H1 (cell line): ENCODE measurements around the gene E2F2. TPM values are rescaled to one million over a fixed set of nuclear protein-coding genes. Genes with fewer than 3 reads are reported as not detected.

Experiments
- CTCF ChIA-PET: fragments of 300-600 bp; sonication (Branson Sonifier 250); formaldehyde crosslinking; loops from one replicate; lab custom pipeline; 2021; ENCODE audit not compliant: partially characterized antibody; lab: Charles Lee
- POLR2A ChIA-PET: fragments of 300-600 bp; sonication (Branson Sonifier 250); formaldehyde crosslinking; loops from one replicate; lab custom pipeline; 2021; ENCODE audit warnings: inconsistent platforms; ENCODE audit not compliant: partially characterized antibody; lab: Charles Lee
- DNase-seq, 2 experiments: peaks; one replicate each; pipeline versions ENCODE4 v3.0.0 to v3.0.0-alpha.2; 2010 to 2022; ENCODE audit warnings: low spot score in 2 of 2, low read depth in 1 of 2, mixed read lengths in 1 of 2
- FAIRE-seq: peaks from 2 replicates; lab custom pipeline; 2011; peaks lifted over from hg19 to GRCh38; lab: Jason Lieb, UNC
- H2AFZ ChIP-seq: 2 replicates; pipeline ENCODE4 v1.8.1; 2012; ENCODE audit warnings: low read length, inconsistent platforms
- H2AK5ac ChIP-seq: 2 replicates; pipeline ENCODE4 v1.6.1; 2013; ENCODE audit warnings: low read depth, low read length
- H2BK120ac ChIP-seq: replicated peaks from 2 replicates; pipeline ENCODE3; 2013; ENCODE audit warnings: low read depth, low read length, inconsistent platforms
- H2BK12ac ChIP-seq: 2 replicates; pipeline ENCODE4 v1.6.1; 2013; ENCODE audit warnings: low read depth, low read length
- H2BK15ac ChIP-seq: 2 replicates; pipeline ENCODE4 v1.6.1; 2013; ENCODE audit warnings: low read length
- H2BK20ac ChIP-seq: 2 replicates; pipeline ENCODE4 v1.6.1; 2013; ENCODE audit warnings: low read length
- H2BK5ac ChIP-seq: 2 replicates; pipeline ENCODE4 v1.6.1; 2013; ENCODE audit warnings: low read depth, low read length
- H3K14ac ChIP-seq: 2 replicates; pipeline ENCODE4 v1.6.1; 2013; ENCODE audit warnings: inconsistent platforms; ENCODE audit not compliant: insufficient read length
- H3K18ac ChIP-seq: 2 replicates; pipeline ENCODE4 v1.6.1; 2013; ENCODE audit warnings: low read length; ENCODE audit errors: extremely low read depth
- H3K23ac ChIP-seq: 2 replicates; pipeline ENCODE4 v1.6.1; 2013; ENCODE audit warnings: inconsistent platforms; ENCODE audit not compliant: insufficient read length
- H3K23me2 ChIP-seq: 2 replicates; pipeline ENCODE4 v1.6.1; 2013; ENCODE audit warnings: low read depth, low read length
- H3K27ac ChIP-seq: 2 replicates; pipeline ENCODE4 v1.6.1; 2011; ENCODE audit warnings: low read depth, low read length, inconsistent platforms
- H3K27me3 ChIP-seq, 4 experiments: replicated peaks in 1 of 4; 1 replicate in 1 of 4; 2 replicates in 3 of 4; pipeline versions ENCODE4 v1.6.1 to v1.8.1; 2011 to 2013; ENCODE audit warnings: low read length in 3 of 4, mild to moderate bottlenecking in 3 of 4, inconsistent platforms in 2 of 4, mixed read lengths in 2 of 4, moderate library complexity in 1 of 4; ENCODE audit not compliant: control insufficient read depth in 3 of 4, insufficient read depth in 3 of 4; ENCODE audit errors: extremely low read depth in 1 of 4
- H3K36me3 ChIP-seq, 4 experiments: 2 replicates each; pipeline versions ENCODE4 v1.6.1 to v1.8.1; 2011 to 2013; ENCODE audit warnings: mild to moderate bottlenecking in 4 of 4, low read length in 3 of 4, moderate library complexity in 2 of 4, control low read depth in 1 of 4, inconsistent platforms in 1 of 4; ENCODE audit not compliant: insufficient read depth in 4 of 4, control insufficient read depth in 2 of 4
- H3K4ac ChIP-seq: replicated peaks from 2 replicates; pipeline ENCODE3; 2013; ENCODE audit warnings: low read length, low read depth, mixed read lengths, inconsistent platforms; ENCODE audit not compliant: insufficient read length
- H3K4me1 ChIP-seq, 4 experiments: replicated peaks in 1 of 4; 1 replicate in 1 of 4; 2 replicates in 3 of 4; pipeline versions ENCODE4 v1.6.1 to v1.8.1; 2011 to 2013; ENCODE audit warnings: low read length in 3 of 4, inconsistent platforms in 2 of 4, mixed read lengths in 1 of 4; ENCODE audit not compliant: insufficient read depth in 4 of 4, control insufficient read depth in 3 of 4
- H3K4me2 ChIP-seq, 2 experiments: 2 replicates each; pipeline versions ENCODE4 v1.6.1 to v1.8.1; 2011 to 2013; ENCODE audit warnings: low read depth in 2 of 2, low read length in 2 of 2, control low read depth in 1 of 2, inconsistent platforms in 1 of 2, mild to moderate bottlenecking in 1 of 2; ENCODE audit not compliant: insufficient read depth in 1 of 2
- H3K4me3 ChIP-seq, 4 experiments: fragments of 200-600, 300-600 bp in 1 of 4; sonication (generic), shearing (Covaris generic), sonication (Bioruptor Twin) in 1 of 4; 2 replicates each; pipeline versions ENCODE4 v1.5.1 to v1.8.1; 2011 to 2016; ENCODE audit warnings: low read length in 4 of 4, low read depth in 3 of 4, control low read depth in 2 of 4, inconsistent platforms in 2 of 4, mild to moderate bottlenecking in 2 of 4, mixed read lengths in 1 of 4, moderate library complexity in 1 of 4; ENCODE audit not compliant: insufficient read depth in 2 of 4; ENCODE audit errors: extremely low read depth in 1 of 4
- H3K56ac ChIP-seq: replicated peaks from 2 replicates; pipeline ENCODE3; 2013; ENCODE audit warnings: low read depth, mild to moderate bottlenecking, mixed read lengths, low read length, inconsistent platforms; ENCODE audit not compliant: insufficient read length
- H3K79me1 ChIP-seq: 2 replicates; pipeline ENCODE4 v1.6.1; 2013; ENCODE audit warnings: low read depth, low read length, control low read depth
- H3K79me2 ChIP-seq, 2 experiments: 2 replicates each; pipeline versions ENCODE4 v1.6.1 to v1.8.1; 2012 to 2013; ENCODE audit warnings: low read length in 2 of 2, mild to moderate bottlenecking in 2 of 2, inconsistent platforms in 1 of 2; ENCODE audit not compliant: insufficient read depth in 2 of 2, control insufficient read depth in 1 of 2
- H3K9ac ChIP-seq, 4 experiments: replicated peaks in 1 of 4; 1 replicate in 1 of 4; 2 replicates in 3 of 4; pipeline versions ENCODE4 v1.6.1 to v1.8.1; 2011 to 2013; ENCODE audit warnings: low read depth in 3 of 4, low read length in 3 of 4, control low read depth in 2 of 4, mild to moderate bottlenecking in 2 of 4, moderate library complexity in 2 of 4, inconsistent platforms in 1 of 4; ENCODE audit errors: extremely low read depth in 1 of 4
- H3K9me3 ChIP-seq, 2 experiments: 2 replicates each; pipeline versions ENCODE4 v1.6.1 to v1.8.1; 2012 to 2013; ENCODE audit warnings: mild to moderate bottlenecking in 2 of 2, moderate library complexity in 2 of 2, control low read depth in 1 of 2, inconsistent platforms in 1 of 2, low read depth in 1 of 2, low read length in 1 of 2, mixed read lengths in 1 of 2; ENCODE audit not compliant: insufficient read depth in 2 of 2
- H4K20me1 ChIP-seq, 2 experiments: replicated peaks in 1 of 2; 2 replicates each; pipeline versions ENCODE3 to v1.8.1; 2011 to 2013; ENCODE audit warnings: inconsistent platforms in 2 of 2, low read length in 2 of 2, mild to moderate bottlenecking in 1 of 2; ENCODE audit not compliant: insufficient read depth in 2 of 2, control insufficient read depth in 1 of 2
- H4K5ac ChIP-seq: 2 replicates; pipeline ENCODE4 v1.6.1; 2013; ENCODE audit warnings: low read length, low read depth, mixed read lengths, inconsistent platforms; ENCODE audit not compliant: insufficient read length
- H4K8ac ChIP-seq: 2 replicates; pipeline ENCODE4 v1.8.0; 2013; ENCODE audit warnings: mild to moderate bottlenecking, moderate library complexity, low read length, inconsistent platforms; ENCODE audit not compliant: insufficient read depth; ENCODE audit errors: extremely low read depth
- H4K91ac ChIP-seq: replicated peaks from 2 replicates; pipeline ENCODE3; 2013; ENCODE audit warnings: low read length, mixed read lengths, inconsistent platforms; ENCODE audit not compliant: insufficient read length
- ATF3 ChIP-seq: IDR thresholded peaks from 2 replicates; pipeline ENCODE4 v1.6.1; 2011; ENCODE audit warnings: low read depth, mild to moderate bottlenecking, low read length; ENCODE audit not compliant: insufficient read depth
- CHD1 ChIP-seq: IDR thresholded peaks from 2 replicates; pipeline ENCODE4 v1.6.1; 2012; ENCODE audit warnings: low read depth, low read length, improper control_type of control experiment
- CTBP2 ChIP-seq: IDR thresholded peaks from 2 replicates; pipeline ENCODE4 v1.7.0; 2011; ENCODE audit warnings: borderline replicate concordance, mild to moderate bottlenecking, moderate library complexity, mixed read lengths, low read length; ENCODE audit not compliant: insufficient read depth, insufficient read length
- EZH2 ChIP-seq: fragments of 200-600 bp; sonication (generic); IDR thresholded peaks from 2 replicates; pipeline ENCODE4 v1.7.1; 2012; ENCODE audit warnings: low read depth, mild to moderate bottlenecking, moderate library complexity, low read length, inconsistent platforms; ENCODE audit not compliant: severe bottlenecking
- NRF1 ChIP-seq: IDR thresholded peaks from 2 replicates; pipeline ENCODE4 v1.6.1; 2011; ENCODE audit warnings: mild to moderate bottlenecking, low read depth, low read length, improper control_type of control experiment
- POU5F1 ChIP-seq: IDR thresholded peaks from 2 replicates; pipeline ENCODE4 v1.6.1; 2011; ENCODE audit warnings: low read depth, mild to moderate bottlenecking, low read length, moderate library complexity
- SIX5 ChIP-seq: IDR thresholded peaks from 2 replicates; pipeline ENCODE4 v1.6.1; 2011; ENCODE audit warnings: mild to moderate bottlenecking, low read depth, low read length
- YY1 ChIP-seq: IDR thresholded peaks from 2 replicates; pipeline ENCODE4 v1.6.1; 2011; ENCODE audit warnings: low read depth, mild to moderate bottlenecking, low read length
- WGBS, 2 experiments: shearing (Covaris generic) in 1 of 2; methylation state at CpG; one replicate each; pipeline versions ENCODE4 v1.1.6 to v1.1.7; 2013 to 2015; ENCODE audit warnings: low lambda C conversion rate in 2 of 2, mixed read lengths in 2 of 2, inconsistent platforms in 1 of 2, low coverage in 1 of 2, missing lambda C conversion rate in 1 of 2; ENCODE audit not compliant: insufficient replicate concordance in 2 of 2, insufficient coverage in 1 of 2, insufficient read length in 1 of 2; ENCODE audit errors: extremely low coverage in 1 of 2, missing lambda C conversion rate in 1 of 2; 5-methylcytosine and 5-hydroxymethylcytosine counted together
- long read RNA-seq, 2 experiments: library from RNA in 1 of 2; library from capped mRNA in 1 of 2; stranded (forward); transcript quantifications; one replicate each; pipeline ENCODE4 v2.0.0, GENCODE V29; 2021; ENCODE audit warnings: inconsistent platforms in 1 of 2
- polyA minus RNA-seq, 3 experiments: library from RNA; depleted of rRNA, polyadenylated mRNA; stranded (reverse); fragments of >200 nt; gene quantifications; 1 replicate in 2 of 3; 2 replicates in 1 of 3; pipeline ENCODE4 v1.2.3, GENCODE V29; 2011
- polyA plus RNA-seq, 7 experiments: library from polyadenylated mRNA; depleted of rRNA in 3 of 7; stranded (reverse) in 5 of 7; unstranded in 2 of 7; fragments of >200 nt in 5 of 7; fragments of 200-250 nt in 2 of 7; gene quantifications; 1 replicate in 5 of 7; 2 replicates in 1 of 7; 4 replicates in 1 of 7; pipeline versions ENCODE4 v1.2.1 to v1.2.3, GENCODE V29; 2011 to 2013; ENCODE audit warnings: missing spikeins in 2 of 7, mixed read lengths in 2 of 7
- total RNA-seq: library from RNA; stranded (reverse); fragmentation: NEBNext Ultra II Directional; extraction: Animal tissue kit (Norgen Biotek cat#: 25700); gene quantifications from 2 replicates; pipeline ENCODE4 v1.2.1, GENCODE V29; 2021

E2F2 gene
- total RNA-seq (6.1 and 7.0 TPM in 2 replicates), polyA plus RNA-seq (2011; rRNA removed) (1.8 and 2.3 TPM in 2 replicates), polyA minus RNA-seq (2011; rRNA and poly(A)+ RNA removed) (3.2 and 4.8 TPM in 2 replicates)
- 1.8 TPM for polyA plus RNA-seq (2011; cell fraction: cytosol; rRNA removed)
- polyA plus RNA-seq (2011; cell fraction: nucleus; rRNA removed), result 2.4 TPM
- polyA plus RNA-seq (2012, experiment 1 of 2), result 3.9 to 5.3 TPM (median 4.1 TPM) in 4 replicates
- polyA plus RNA-seq (2012, experiment 2 of 2), result 3.4 TPM
- 3.1 TPM for polyA plus RNA-seq (2013, experiment 1 of 2)
- polyA plus RNA-seq (2013, experiment 2 of 2), result 2.9 TPM
- polyA minus RNA-seq (2011; cell fraction: cytosol; rRNA and poly(A)+ RNA removed), result 2.7 TPM
- 3.8 TPM for polyA minus RNA-seq (2011; cell fraction: nucleus; rRNA and poly(A)+ RNA removed)
- long read RNA-seq, experiment 1, result 0 reads
- long read RNA-seq, experiment 2, result 0 reads

- H3K18ac ChIP-seq, result peak within 1 kb of the TSS; percentile 81
- TF ChIP-seq ATF3 (no peak), NRF1 (no peak), YY1 (0 out of 2 replicates have a peak, but pooled peaks have one; percentile 42), SIX5 (no peak), CTBP2 (no peak), EZH2 (no peak), POU5F1 (no peak), CHD1 (no peak)
These were observed at the start of gene E2F2 for GRCh38 chr1:23530747-23531561. Gene E2F2 (minus strand): TSS chr1:23531233. CDS start chr1:23530793, 440 bp downstream.

More at GRCh38 chr1:23530747-23531561, at the start of gene E2F2:
- peak within 1 kb of the TSS; percentile 51 to 78 (median 56) for H3K4me3 ChIP-seq
- no peak within 1 kb of the TSS for H2AK5ac ChIP-seq
- H3K23me2 ChIP-seq, result peaks cover 8% of the 10 kb centered on the region; the same call in 1 of the 2 replicates
- peak within 1 kb of the TSS; percentile 78 for H2AFZ ChIP-seq
- H3K79me1 ChIP-seq, result no peaks in the 10 kb centered on the region
- no peaks in the 10 kb centered on the region for H3K36me3 ChIP-seq
- H3K14ac ChIP-seq, result no peak within 1 kb of the TSS
- H3K4me1 ChIP-seq, result peaks cover 5 to 13% (median 9%) of the 10 kb centered on the region in 4 experiments
- peak within 1 kb of the TSS; percentile 37 for H4K5ac ChIP-seq
- H3K79me2 ChIP-seq, result peaks cover 0 to 3% of the 10 kb centered on the region in 2 experiments; a peak in 1 of 4 replicates
- WGBS, 2 experiments, result 3% methylated on average over 45 of the region's 85 CpGs; no CpG with 5 or more reads in 1 of the 2 experiments
- POLR2A ChIA-PET, result interaction anchor here (1.2 to 2.4 kb wide), 14 partner anchors 10 to 162 kb away, joined by 3 to 8 read pairs (median 4); partner anchors contain the start of gene RPL11
- no peaks in the 10 kb centered on the region for H3K9me3 ChIP-seq
- H2BK12ac ChIP-seq, result peak within 1 kb of the TSS; percentile 0; the same call in 1 of the 2 replicates
- DNase-seq, result peak; percentile 57 to 80
- peak within 1 kb of the TSS; percentile 35 to 86 for H3K4me2 ChIP-seq
- H4K8ac ChIP-seq, result peak within 1 kb of the TSS; percentile 81
- no peak within 1 kb of the TSS for H2BK20ac ChIP-seq
- H2BK120ac ChIP-seq, result no peak within 1 kb of the TSS
- H3K9ac ChIP-seq, result peak within 1 kb of the TSS; percentile 47 to 79 (median 64)
- H4K91ac ChIP-seq, result peak within 1 kb of the TSS; percentile 49
- no peak within 1 kb of the TSS for H2BK15ac ChIP-seq
- peaks cover 3 to 27% (median 18%) of the 10 kb centered on the region in 4 experiments for H3K27me3 ChIP-seq
- H2BK5ac ChIP-seq, result peak within 1 kb of the TSS; percentile 35; the same call in 1 of the 2 replicates
- CTCF ChIA-PET, result interaction anchor here (0.6 to 16.2 kb wide), 11 partner anchors 10 to 254 kb away, joined by 3 to 230 read pairs (median 4); no protein-coding TSS in a partner anchor
- H3K4ac ChIP-seq, result peak within 1 kb of the TSS; percentile 6
- no peak for FAIRE-seq
- peak within 1 kb of the TSS; percentile 48; the same call in 1 of the 2 replicates for H3K27ac ChIP-seq
- no peak within 1 kb of the TSS for H3K23ac ChIP-seq
- H4K20me1 ChIP-seq, result peaks cover 3 to 7% of the 10 kb centered on the region in 2 experiments
- H3K56ac ChIP-seq, result no peak within 1 kb of the TSS
